SK-N-SH (cell line): ENCODE results near the gene SCAPER.

ENCODE experiments used
- SMC3 ChIP-seq: IDR thresholded peaks from 2 replicates; pipeline ENCODE4 v1.6.1; 2012; ENCODE audit warnings: low read depth, low read length, improper control_type of control experiment
- USF2 ChIP-seq: fragments of 150-350 bp; IDR thresholded peaks from 2 replicates; pipeline ENCODE4 v1.6.1; 2017; ENCODE audit warnings: antibody characterized with exemption, low read length, low read depth, borderline replicate concordance
- TF ChIP-seq, protein P1 (sequence below): fragments of 200-600 bp; sonication (generic); IDR thresholded peaks from 2 replicates; pipeline ENCODE4 v1.6.1; 2017; ENCODE audit warnings: antibody characterized with exemption, mild to moderate bottlenecking, moderate library complexity

DNA sequence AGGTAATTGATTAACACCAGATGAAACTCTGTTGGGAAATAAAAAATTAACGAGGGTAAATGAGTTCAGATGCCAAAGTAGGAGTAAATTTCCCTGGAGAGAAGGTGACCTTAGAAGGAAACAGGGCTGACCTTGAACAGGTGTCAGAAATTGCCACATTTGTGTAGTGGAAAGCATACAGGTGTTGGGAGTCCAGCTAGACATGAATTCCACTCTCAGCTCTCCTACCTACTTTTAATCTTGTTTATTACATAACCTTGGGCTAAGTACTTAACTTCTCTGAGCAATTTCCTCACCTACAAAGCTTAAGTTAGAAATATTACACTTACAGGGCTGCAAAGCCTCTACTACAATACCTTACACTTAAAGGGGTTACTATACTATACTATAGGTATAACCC lies 472.5 kb downstream of the SCAPER start:
- TF ChIP-seq, protein P1, sequence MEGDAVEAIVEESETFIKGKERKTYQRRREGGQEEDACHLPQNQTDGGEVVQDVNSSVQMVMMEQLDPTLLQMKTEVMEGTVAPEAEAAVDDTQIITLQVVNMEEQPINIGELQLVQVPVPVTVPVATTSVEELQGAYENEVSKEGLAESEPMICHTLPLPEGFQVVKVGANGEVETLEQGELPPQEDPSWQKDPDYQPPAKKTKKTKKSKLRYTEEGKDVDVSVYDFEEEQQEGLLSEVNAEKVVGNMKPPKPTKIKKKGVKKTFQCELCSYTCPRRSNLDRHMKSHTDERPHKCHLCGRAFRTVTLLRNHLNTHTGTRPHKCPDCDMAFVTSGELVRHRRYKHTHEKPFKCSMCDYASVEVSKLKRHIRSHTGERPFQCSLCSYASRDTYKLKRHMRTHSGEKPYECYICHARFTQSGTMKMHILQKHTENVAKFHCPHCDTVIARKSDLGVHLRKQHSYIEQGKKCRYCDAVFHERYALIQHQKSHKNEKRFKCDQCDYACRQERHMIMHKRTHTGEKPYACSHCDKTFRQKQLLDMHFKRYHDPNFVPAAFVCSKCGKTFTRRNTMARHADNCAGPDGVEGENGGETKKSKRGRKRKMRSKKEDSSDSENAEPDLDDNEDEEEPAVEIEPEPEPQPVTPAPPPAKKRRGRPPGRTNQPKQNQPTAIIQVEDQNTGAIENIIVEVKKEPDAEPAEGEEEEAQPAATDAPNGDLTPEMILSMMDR: no peak
- TF ChIP-seq USF2 (no peak), SMC3 (no peak)
